ENCODE data around the gene FZD10.

The FZD10 gene

DNA sequence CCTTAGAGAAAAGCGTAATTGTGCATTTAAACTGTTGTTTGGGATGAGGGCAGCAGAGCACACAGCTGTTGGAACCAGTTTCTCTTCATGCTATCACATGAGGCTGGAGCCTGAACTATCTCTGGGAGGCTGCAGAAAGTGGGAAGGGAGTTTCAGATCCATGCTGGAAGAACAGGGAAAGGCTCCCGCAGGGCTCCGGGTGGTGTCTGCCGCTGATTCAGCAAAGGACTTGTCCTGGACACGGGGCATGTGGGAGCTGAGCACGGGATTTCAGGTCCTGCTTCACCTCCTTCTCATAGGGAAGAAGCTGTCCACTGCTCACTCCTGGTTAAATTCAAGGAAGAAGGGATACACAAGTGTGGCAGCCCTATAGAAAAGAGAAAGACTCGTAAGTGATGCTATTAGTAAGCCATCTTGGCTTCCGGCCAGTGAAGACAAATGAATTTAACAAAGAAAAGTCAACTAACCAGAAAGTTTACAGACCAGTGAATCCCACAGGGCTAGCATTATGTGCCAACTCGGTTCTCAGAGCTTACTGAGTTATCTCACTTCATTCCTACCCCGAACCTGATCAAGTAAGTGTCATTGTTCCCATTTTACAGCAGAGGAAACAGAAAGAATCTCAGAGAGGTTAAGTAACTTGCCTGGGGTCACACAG lies 6.7 kb upstream of the FZD10 start:
- no peak for FAIRE-seq

DNA sequence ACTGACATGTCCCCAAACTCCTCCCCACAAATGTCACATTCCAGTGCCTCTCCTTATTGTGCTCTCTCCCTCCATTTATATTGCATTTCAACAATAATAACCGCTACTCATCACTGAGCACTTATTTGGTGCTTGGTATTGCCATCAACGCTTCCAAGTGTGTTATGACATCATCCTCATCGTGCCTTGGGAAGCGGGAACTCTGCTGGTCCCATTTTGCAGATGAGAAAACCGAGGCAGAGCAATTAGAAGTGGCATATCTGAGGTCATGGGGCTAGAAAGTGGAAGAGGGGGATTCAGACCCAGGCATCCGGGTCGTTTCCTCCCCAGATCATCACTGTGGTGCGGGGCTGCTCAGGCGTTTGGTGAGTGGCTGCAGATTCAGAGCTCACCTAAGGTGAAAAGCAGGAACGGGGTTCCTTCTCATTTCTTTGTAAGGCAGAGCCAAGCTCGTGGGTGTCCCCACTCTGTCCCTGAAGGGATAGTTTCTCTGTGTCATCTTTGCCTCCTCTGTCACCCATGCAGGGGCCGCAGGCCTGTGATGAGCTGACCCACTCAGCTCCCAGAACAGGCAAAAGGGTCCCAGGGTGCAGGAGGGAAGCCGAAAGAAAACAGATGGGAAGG lies 5.5 kb upstream of the FZD10 start:
- no peak for FAIRE-seq

GRCh38 chr12:130157998-130158753 lies 4.1 kb upstream of the FZD10 start:
- no peak for FAIRE-seq

GRCh38 chr12:130158754-130159059 lies 3.6 kb upstream of the FZD10 start:
- no peak for FAIRE-seq

GRCh38 chr12:130160306-130160705 lies 2.0 kb upstream of the FZD10 start:
- FAIRE-seq, result no peak

DNA sequence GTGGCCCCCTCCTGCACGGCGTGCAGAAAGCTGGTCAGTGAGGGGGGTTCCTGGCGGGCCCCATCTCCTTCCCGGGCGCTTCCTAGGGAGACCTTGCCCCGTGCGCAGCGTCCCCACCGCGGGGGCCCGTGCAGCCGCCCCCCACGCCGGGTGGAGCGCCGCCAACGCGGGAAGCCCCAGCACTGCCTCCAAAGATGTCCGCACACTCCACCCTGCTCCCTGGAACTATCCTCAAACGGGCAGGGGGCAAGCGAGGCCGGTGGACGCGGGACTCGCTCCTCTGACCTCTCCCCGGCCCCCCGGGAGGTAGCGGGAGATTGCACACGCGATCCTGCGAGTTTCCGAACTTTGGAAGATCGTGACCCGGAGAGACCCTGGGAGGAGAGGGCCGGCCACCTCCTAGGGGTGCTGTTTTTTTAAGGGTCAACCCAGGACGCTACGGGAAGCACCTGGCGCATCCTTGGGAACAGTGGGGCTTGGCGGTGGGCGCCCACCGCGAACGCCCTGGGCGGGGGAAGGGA lies 1.5 kb upstream of the FZD10 start:
- FAIRE-seq, result no peak

DNA sequence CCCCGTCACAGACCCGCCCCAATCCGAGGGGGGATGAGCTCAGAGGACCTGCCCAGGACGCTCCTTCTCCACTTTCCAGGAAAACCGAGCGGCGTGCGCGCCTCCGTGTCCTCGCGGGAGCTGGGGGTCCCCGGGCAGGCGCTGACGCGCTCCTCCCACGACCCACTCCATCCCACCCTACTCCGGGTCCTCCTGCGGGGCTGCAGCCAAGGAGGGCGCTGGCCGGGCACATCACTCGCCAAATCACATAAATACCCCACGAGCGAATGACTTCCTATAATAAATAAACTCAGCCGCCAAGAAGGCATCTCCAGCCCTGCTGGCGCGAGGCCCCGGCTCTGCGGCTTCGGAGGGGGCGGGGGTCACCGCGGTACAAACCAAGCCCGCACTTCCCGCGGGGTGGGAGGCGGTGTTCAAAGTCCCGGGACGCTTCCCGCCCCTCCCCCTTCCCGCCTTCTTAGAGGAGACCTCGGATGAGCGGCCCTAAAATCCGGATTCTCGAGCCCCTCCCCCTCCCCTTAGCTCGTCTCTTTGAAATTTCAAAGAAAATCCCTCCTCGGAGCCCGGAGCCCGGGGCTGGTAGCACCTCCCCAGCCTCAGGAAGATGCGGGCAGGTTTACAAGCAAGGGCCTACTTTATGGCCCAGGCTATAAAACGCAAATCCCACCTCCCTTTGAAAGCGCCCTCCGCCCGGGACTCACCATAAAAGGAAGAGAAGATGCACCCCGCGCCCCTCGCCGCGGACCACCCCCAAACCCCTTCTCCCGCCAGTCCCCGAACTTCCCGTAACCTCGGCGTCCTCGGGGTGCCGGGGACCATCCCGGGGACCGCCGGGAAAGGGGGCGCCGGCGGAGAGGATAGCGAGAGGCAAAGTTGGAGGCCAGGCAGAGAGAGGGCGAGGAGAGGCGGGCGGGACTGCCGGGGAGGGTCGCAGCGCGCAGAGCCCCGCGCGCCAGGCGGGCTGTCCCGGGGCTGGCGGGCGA lies 712 bp upstream of the FZD10 start:
- FAIRE-seq, result no peak

GRCh38 chr12:130162745-130163460 lies 639 bp downstream of the FZD10 start:
- FAIRE-seq, result no peak

GRCh38 chr12:130163461-130164215 lies 1.4 kb downstream of the FZD10 start:
- no peak for FAIRE-seq

- FAIRE-seq, result no peak
Observed at GRCh38 chr12:130164216-130164542, 1.9 kb downstream of the FZD10 start.

DNA sequence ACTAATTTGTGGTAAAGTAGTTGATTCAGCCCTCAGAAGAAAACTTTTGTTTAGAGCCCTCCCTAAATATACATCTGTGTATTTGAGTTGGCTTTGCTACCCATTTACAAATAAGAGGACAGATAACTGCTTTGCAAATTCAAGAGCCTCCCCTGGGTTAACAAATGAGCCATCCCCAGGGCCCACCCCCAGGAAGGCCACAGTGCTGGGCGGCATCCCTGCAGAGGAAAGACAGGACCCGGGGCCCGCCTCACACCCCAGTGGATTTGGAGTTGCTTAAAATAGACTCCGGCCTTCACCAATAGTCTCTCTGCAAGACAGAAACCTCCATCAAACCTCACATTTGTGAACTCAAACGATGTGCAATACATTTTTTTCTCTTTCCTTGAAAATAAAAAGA lies 2.7 kb downstream of the FZD10 start:
- no peak for FAIRE-seq

GRCh38 chr12:130166306-130166705 lies 4.0 kb downstream of the FZD10 start:
- FAIRE-seq, result no peak

DNA sequence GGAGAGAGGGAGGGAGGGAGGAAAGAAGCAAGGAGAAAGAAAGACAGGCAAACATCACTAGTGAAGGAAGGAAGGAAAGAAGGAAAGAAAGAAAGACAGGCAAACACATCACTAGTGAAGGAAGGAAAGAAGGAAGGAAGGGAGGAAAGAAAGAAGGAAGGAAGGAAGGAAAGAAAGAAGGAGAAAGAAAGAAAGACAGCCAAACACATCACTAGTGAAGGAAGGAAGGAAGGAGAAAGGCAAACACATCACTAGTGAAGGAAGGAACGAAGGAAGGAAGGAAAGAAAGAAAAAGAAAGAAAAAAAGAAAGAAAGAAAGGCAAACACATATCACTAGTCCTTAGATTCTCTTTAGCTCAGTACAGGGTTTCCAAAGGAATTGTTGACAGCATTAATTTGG lies 5.3 kb downstream of the FZD10 start:
- no peak for FAIRE-seq

DNA sequence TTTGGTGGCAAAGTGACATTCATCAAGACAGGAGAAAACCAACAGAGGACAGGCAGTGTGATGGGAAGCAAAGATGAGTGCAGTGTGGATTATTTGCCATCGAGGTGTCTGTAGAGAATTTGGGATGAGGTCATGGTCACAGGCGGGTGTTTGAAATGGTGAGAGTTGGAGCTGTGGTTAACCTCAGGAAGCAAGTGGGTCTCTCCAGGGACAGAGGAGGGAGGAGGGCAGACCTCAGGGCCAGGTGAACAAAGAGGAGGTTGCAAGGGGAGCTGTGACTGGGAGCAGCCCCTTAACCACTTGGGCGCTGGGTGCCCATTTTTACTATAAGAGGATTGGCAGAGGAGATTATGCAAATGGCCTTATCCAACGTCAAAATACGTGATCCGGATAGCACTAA lies 7.0 kb downstream of the FZD10 start:
- FAIRE-seq, result no peak

DNA sequence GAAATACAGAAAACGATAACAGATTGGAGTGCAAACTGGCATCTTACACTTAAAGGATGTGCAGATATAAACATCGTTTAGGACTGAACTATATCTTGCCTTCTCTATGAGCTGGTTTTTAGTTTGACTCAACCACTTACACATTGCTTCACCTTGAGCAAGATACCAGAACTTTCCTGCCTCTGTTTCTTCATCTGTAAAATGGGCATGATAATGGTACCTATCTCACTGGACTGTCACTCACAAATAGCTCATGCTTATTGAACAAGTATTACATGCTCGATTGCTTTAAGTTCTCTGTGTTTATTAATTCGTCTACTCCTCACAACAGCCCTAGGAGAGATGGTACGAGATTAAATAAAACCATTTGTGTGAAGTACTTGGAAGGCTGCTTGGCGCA lies 7.7 kb downstream of the FZD10 start:
- FAIRE-seq, result no peak

DNA sequence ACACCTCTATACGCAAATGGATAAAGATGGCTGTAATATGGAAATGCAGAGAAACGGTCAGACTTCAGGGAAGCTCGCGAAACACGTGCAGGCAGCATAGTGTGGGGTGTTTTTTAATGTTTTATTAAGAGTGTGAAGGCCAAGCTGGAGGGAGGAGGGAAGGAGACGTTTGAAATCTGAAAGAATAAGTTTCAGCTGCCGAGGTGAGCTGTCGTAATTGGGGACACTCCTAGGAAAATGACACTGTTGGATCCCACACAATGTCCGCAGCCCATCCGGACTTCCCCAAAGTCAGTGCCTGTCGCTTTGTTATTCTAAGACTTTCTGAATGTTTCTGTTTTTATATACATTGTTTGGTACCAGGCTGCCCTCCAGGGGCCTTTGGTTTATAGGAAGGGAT lies 8.3 kb downstream of the FZD10 start:
- FAIRE-seq, result no peak

GRCh38 chr12:130177635-130178242 lies 15.5 kb downstream of the FZD10 start:
- no peak for FAIRE-seq

GRCh38 chr12:130178282-130178681 lies 16.0 kb downstream of the FZD10 start:
- FAIRE-seq, result no peak

GRCh38 chr12:130179191-130179590 lies 16.9 kb downstream of the FZD10 start:
- FAIRE-seq, result no peak

GRCh38 chr12:130179621-130180020 lies 17.4 kb downstream of the FZD10 start:
- FAIRE-seq, result no peak

DNA sequence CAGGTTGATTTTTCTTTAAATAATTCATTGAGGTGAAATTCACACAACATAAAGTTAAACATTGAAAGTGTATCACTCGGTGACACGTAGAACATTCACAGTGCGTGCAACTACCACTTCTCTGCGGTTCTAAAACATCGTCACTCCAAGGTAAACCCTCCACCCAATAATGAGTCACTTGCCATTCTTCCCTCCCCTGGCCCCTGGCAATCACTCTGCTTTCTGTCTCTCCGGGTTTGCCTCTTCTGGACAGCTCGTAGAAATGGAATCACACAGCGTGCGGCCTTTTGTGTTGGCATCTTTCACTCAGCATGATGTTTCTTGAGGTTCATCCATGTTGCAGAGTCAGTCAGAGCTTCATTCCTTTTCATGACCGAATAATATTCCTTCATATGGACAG lies 18.9 kb downstream of the FZD10 start:
- no peak for FAIRE-seq
